IMR-90 (cell line): ENCODE data around the gene PTGDR. TPM values are rescaled to one million over a fixed set of nuclear protein-coding genes. Genes with fewer than 3 reads are reported as not detected.

Experiments used
- ATAC-seq: fragments of 200-7000 bp; cut with Tn5 transposase; 2 replicates; pipeline ENCODE4 v1.9.1; 2020; ENCODE audit warnings: low read depth, mild to moderate bottlenecking, moderate library complexity
- BruUV-seq: library from RNA; stranded (reverse); fragments of 400-500 nt; replicated peaks from 2 replicates; lab custom pipeline; 2021; lab: Mats Ljungman, UMichigan
- CTCF ChIA-PET: fragments of 300-600 bp; formaldehyde crosslinking; extraction: SDS; loops from one replicate; lab custom pipeline; 2021; ENCODE audit warnings: antibody characterized with exemption; lab: Yijun Ruan, JAX
- POLR2A ChIA-PET: fragments of 300-600 bp; sonication (Branson Sonifier 250); formaldehyde crosslinking; loops from one replicate; lab custom pipeline; 2022; ENCODE audit warnings: antibody characterized with exemption; ENCODE audit not compliant: unreplicated experiment; lab: Charles Lee
- DNase-seq: peaks from one replicate; pipeline ENCODE4 v3.0.0; 2013
- H2AFZ ChIP-seq: replicated peaks from 2 replicates; pipeline ENCODE3; 2013; ENCODE audit warnings: low read length, mild to moderate bottlenecking; ENCODE audit not compliant: poor library complexity
- H2AK5ac ChIP-seq: 2 replicates; pipeline ENCODE4 v1.6.1; 2013; ENCODE audit warnings: low read depth, low read length, inconsistent platforms
- H2AK9ac ChIP-seq: replicated peaks from 2 replicates; pipeline ENCODE3; 2013; ENCODE audit warnings: mild to moderate bottlenecking, low read depth, low read length, moderate library complexity; ENCODE audit not compliant: poor library complexity
- H2BK120ac ChIP-seq: 2 replicates; pipeline ENCODE4 v1.6.1; 2013; ENCODE audit warnings: low read depth, low read length, inconsistent platforms
- H2BK15ac ChIP-seq: 3 replicates; pipeline ENCODE4 v1.6.1; 2013; ENCODE audit warnings: low read depth, low read length, inconsistent platforms
- H2BK20ac ChIP-seq: 2 replicates; pipeline ENCODE4 v1.6.1; 2013; ENCODE audit warnings: low read depth, mild to moderate bottlenecking, inconsistent platforms, low read length, moderate library complexity
- H2BK5ac ChIP-seq: 2 replicates; pipeline ENCODE4 v1.6.1; 2013; ENCODE audit warnings: mild to moderate bottlenecking, low read depth, low read length, inconsistent platforms; ENCODE audit not compliant: poor library complexity, severe bottlenecking
- H3K14ac ChIP-seq: replicated peaks from 2 replicates; pipeline ENCODE4 v1.6.1; 2013; ENCODE audit warnings: low read depth, low read length, inconsistent platforms
- H3K18ac ChIP-seq: 2 replicates; pipeline ENCODE4 v1.6.1; 2013; ENCODE audit warnings: low read depth, low read length, control low read depth
- H3K23ac ChIP-seq: 2 replicates; pipeline ENCODE4 v1.6.1; 2013; ENCODE audit warnings: low read depth, low read length, inconsistent platforms
- H3K27ac ChIP-seq: 2 replicates; pipeline ENCODE4 v1.5.1; 2013; ENCODE audit warnings: mild to moderate bottlenecking, control low read depth, low read length; ENCODE audit not compliant: insufficient read depth
- H3K27me3 ChIP-seq: 2 replicates; pipeline ENCODE4 v1.6.1; 2013; ENCODE audit warnings: low read length; ENCODE audit not compliant: control insufficient read depth, insufficient read depth
- H3K36me3 ChIP-seq: 2 replicates; pipeline ENCODE4 v1.6.1; 2013; ENCODE audit warnings: low read length, mixed read lengths; ENCODE audit not compliant: control insufficient read depth, insufficient read depth
- H3K4ac ChIP-seq: 2 replicates; pipeline ENCODE4 v1.6.1; 2013; ENCODE audit warnings: low read depth, low read length, inconsistent platforms
- H3K4me1 ChIP-seq: 2 replicates; pipeline ENCODE4 v1.6.1; 2013; ENCODE audit warnings: low read length, mixed read lengths; ENCODE audit not compliant: control insufficient read depth, insufficient read depth
- H3K4me2 ChIP-seq: 2 replicates; pipeline ENCODE4 v1.6.1; 2013; ENCODE audit warnings: low read depth, mild to moderate bottlenecking, control low read depth, low read length, moderate library complexity
- H3K4me3 ChIP-seq: 2 replicates; pipeline ENCODE4 v1.5.1; 2013; ENCODE audit warnings: low read depth, mild to moderate bottlenecking, control low read depth, low read length, moderate library complexity; ENCODE audit not compliant: insufficient read depth
- H3K56ac ChIP-seq: 2 replicates; pipeline ENCODE4 v1.6.1; 2013; ENCODE audit warnings: low read length, inconsistent platforms; ENCODE audit not compliant: insufficient read depth; ENCODE audit errors: extremely low read depth
- H3K79me1 ChIP-seq, 2 experiments: 2 replicates each; pipeline ENCODE4 v1.6.1; 2013; ENCODE audit warnings: low read length in 2 of 2, inconsistent platforms in 1 of 2, low read depth in 1 of 2
- H3K9ac ChIP-seq: 2 replicates; pipeline ENCODE4 v1.6.1; 2013; ENCODE audit warnings: low read depth, low read length, control low read depth
- H3K9me1 ChIP-seq: 2 replicates; pipeline ENCODE4 v1.6.1; 2013; ENCODE audit warnings: low read length, inconsistent platforms; ENCODE audit not compliant: insufficient read depth
- H3K9me3 ChIP-seq: 2 replicates; pipeline ENCODE4 v1.6.1; 2013; ENCODE audit warnings: low read length; ENCODE audit not compliant: control insufficient read depth, insufficient read depth
- H4K20me1 ChIP-seq: 2 replicates; pipeline ENCODE4 v1.6.1; 2013; ENCODE audit warnings: low read length, inconsistent platforms; ENCODE audit not compliant: insufficient read depth
- H4K5ac ChIP-seq: 2 replicates; pipeline ENCODE4 v1.6.1; 2013; ENCODE audit warnings: mild to moderate bottlenecking, low read depth, low read length, control low read depth
- H4K8ac ChIP-seq, 2 experiments: 2 replicates each; pipeline ENCODE4 v1.6.1; 2013; ENCODE audit warnings: low read depth in 2 of 2, low read length in 2 of 2, control low read depth in 1 of 2, inconsistent platforms in 1 of 2
- H4K91ac ChIP-seq: 2 replicates; pipeline ENCODE4 v1.6.1; 2013; ENCODE audit warnings: low read depth, low read length, inconsistent platforms; ENCODE audit not compliant: insufficient read depth
- POLR2A ChIP-seq: IDR thresholded peaks from 2 replicates; pipeline ENCODE4 v1.6.1; 2012; ENCODE audit warnings: mild to moderate bottlenecking, low read depth, low read length
- WGBS, 2 experiments: methylation state at CpG; one replicate each; pipeline versions ENCODE4 v1.1.5 to v1.1.7; 2013; ENCODE audit warnings: missing lambda C conversion rate in 2 of 2; ENCODE audit not compliant: insufficient read length in 1 of 2; ENCODE audit errors: extremely low coverage in 2 of 2; 5-methylcytosine and 5-hydroxymethylcytosine counted together
- dilution Hi-C: fragments of 300-500 bp; cut with HindIII; formaldehyde crosslinking; loops from one replicate; pipeline ENCODE4 v1.14.3; 2018; ENCODE audit warnings: low sequenced_read_pairs; ENCODE audit not compliant: unreplicated experiment
- in situ Hi-C: fragments of 300-500 bp; cut with MboI; formaldehyde crosslinking; loops from 3 replicates; pipeline ENCODE4 v1.14.3; 2019; ENCODE audit warnings: low sequenced_read_pairs, inconsistent platforms, mixed read lengths
- intact Hi-C: fragments of 100-400 bp; cut with micrococcal nuclease; formaldehyde crosslinking; loops from 2 replicates; pipeline ENCODE4 v1.10.0; 2022
- polyA plus RNA-seq, 3 experiments: library from polyadenylated mRNA; depleted of rRNA; stranded (reverse); fragments of >200 nt; gene quantifications; 2 replicates each; pipeline ENCODE4 v1.2.3, GENCODE V29; 2012; ENCODE audit warnings: low replicate concordance in 1 of 3
- total RNA-seq: library from RNA; depleted of rRNA; stranded (reverse); fragments of >200 nt; gene quantifications from 2 replicates; pipeline ENCODE4 v1.2.3, GENCODE V29; 2012

The PTGDR gene
- total and polyA plus RNA-seq, 2 of the 4 experiments (the other 2 are of a cell fraction) = not detected

DNA sequence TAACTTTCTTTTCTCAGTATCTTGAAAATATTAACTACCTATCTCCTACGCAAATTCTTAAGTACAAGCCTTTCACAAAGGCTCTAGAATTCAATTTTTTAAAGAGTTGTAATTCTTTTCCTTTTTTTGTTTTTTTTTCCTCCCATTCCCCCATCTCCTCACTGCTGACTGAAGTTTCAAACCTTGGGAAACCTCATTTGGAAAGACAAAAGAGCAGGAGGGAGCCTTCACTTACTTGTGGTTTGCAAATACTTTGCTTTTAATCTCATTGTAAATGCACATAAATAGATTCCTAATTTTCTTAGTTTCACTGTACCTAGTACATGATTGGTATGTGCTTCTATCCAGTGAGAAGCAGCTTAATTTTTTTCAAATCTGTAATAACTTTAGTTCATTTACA, 15.8 kb upstream of the PTGDR start:
- Histone ChIP-seq H3K14ac (no peak overlapping the region), H2AK5ac (no peak overlapping the region), H2BK20ac (no peak overlapping the region), H3K4me1 (no peaks in the 10 kb centered on the region; the same call in 1 of the 2 replicates), H2BK120ac (no peak overlapping the region), H3K79me1 (no peaks in the 10 kb centered on the region), H3K36me3 (no peaks in the 10 kb centered on the region), H4K20me1 (no peaks in the 10 kb centered on the region), H3K4me3 (no peak overlapping the region), H2BK5ac (no peak overlapping the region), H3K56ac (no peak overlapping the region), H3K27ac (no peak overlapping the region), H3K27me3 (peaks cover 7% of the 10 kb centered on the region; the same call in 1 of the 2 replicates), H3K4ac (no peak overlapping the region), H3K4me2 (no peak overlapping the region), H3K9me3 (0 out of 2 replicates have a peak, but pooled peaks cover 2% of the 10 kb centered on the region), H2AK9ac (no peak overlapping the region), H4K8ac (no peak overlapping the region), H2BK15ac (no peak overlapping the region), H3K9ac (no peak overlapping the region), H2AFZ (no peak overlapping the region), H4K91ac (no peak overlapping the region), H3K23ac (no peak overlapping the region), H3K18ac (no peak overlapping the region), H4K5ac (no peak overlapping the region), H3K9me1 (no peaks in the 10 kb centered on the region)
- ChIA-PET CTCF (no interaction called here), POLR2A (no interaction called here)
- no peak for TF ChIP-seq POLR2A
- in situ Hi-C loops (no loop called here), dilution Hi-C loops (no loop called here), intact Hi-C loops (no loop called here)
- WGBS, 2 experiments = no CpG with 5 or more reads among the region's 1 CpG
- DNase-seq = no peak
- BruUV-seq = no TSS peak
- no peak for ATAC-seq
